Dendritic cell treated with granulocyte-macrophage colony-stimulating factor and Interleukin-4, amounts not matched to agents 40 ng/mL and 50 ng/mL, for 4 days (primary cell): Measurements from ENCODE around the gene KREMEN1.
"Not testable (repeated sequence)": the region's sequence is repeated elsewhere in the genome, so short reads cannot be mapped to it uniquely, and the experiment has no call there.

Experiments
- H3K27ac Mint-ChIP-seq: one replicate; pipeline ENCODE4 v1.8.0; 2022; ENCODE audit warnings: mild to moderate bottlenecking, mixed read lengths
- H3K27me3 Mint-ChIP-seq: one replicate; pipeline ENCODE4 v1.8.0; 2022; ENCODE audit warnings: mild to moderate bottlenecking, mixed read lengths
- H3K36me3 Mint-ChIP-seq: one replicate; pipeline ENCODE4 v1.8.0; 2022; ENCODE audit warnings: low read depth, mixed read lengths
- H3K4me1 Mint-ChIP-seq: one replicate; pipeline ENCODE4 v1.8.0; 2022; ENCODE audit warnings: low read depth, mixed read lengths
- H3K4me3 Mint-ChIP-seq: one replicate; pipeline ENCODE4 v1.8.0; 2022; ENCODE audit warnings: mild to moderate bottlenecking, moderate library complexity, mixed read lengths
- H3K9me3 Mint-ChIP-seq: one replicate; pipeline ENCODE4 v1.8.0; 2022; ENCODE audit warnings: mixed read lengths
- intact Hi-C: fragments of 100-400 bp; cut with micrococcal nuclease; formaldehyde crosslinking; loops from one replicate; pipeline ENCODE4 v1.15.0; 2022

Gene KREMEN1

GRCh38 chr22:29078869-29079207 is 6.0 kb downstream of the KREMEN1 start:
- Mint-ChIP-seq H3K4me3 (no peak overlapping the region), H3K27me3 (peaks cover 27% of the 10 kb centered on the region), H3K36me3 (no peaks in the 10 kb centered on the region), H3K27ac (no peak overlapping the region), H3K4me1 (peaks cover 11% of the 10 kb centered on the region), H3K9me3 (no peaks in the 10 kb centered on the region)
- intact Hi-C loops: no loop called here

GRCh38 chr22:29079218-29079901 is 6.5 kb downstream of the KREMEN1 start:
- Mint-ChIP-seq H3K27me3 (peaks cover 22% of the 10 kb centered on the region), H3K9me3 (no peaks in the 10 kb centered on the region), H3K27ac (no peak overlapping the region), H3K4me3 (no peak overlapping the region), H3K36me3 (no peaks in the 10 kb centered on the region), H3K4me1 (peaks cover 11% of the 10 kb centered on the region)
- intact Hi-C loops: no loop called here

DNA sequence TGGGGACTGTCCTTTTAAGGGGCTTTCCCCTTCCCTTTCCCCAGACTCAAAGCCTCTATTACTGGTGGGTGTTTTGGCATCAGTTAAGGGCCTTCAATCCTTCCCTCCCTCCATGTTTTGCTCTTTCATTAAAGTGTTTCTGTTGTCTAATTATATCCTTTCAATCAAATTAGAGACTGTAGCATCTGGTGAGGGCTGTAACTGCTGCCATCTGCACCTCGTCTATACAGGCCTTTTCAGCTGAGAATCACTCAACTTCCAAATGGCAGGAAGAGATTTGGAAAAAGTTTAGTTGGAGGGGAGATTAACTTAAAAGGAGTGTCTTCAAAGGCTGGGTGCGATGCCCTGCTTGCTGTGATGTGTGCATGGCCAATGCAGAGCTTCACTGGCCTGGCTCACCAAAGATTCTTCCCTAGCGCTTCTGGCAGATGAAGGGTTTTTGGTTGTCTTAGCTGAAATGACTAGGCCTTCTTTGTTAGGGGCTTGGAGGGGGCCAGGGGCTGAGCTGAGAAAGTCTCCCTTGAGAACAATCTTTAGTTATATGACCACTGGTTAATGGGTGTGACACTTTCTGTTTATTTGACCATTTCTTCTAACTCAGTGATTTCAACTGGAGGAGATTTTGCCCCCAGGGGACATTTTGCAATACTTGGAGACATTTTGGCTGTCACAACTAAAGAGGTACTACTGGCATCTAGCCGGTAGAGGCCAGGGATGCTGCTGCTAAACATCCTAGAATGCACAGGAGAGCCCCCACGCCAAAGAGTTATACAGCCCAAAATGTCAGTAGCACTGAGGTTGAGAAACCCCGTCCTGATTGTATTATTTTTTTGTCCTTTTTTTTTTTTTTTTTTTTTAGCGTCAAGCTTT is 7.5 kb downstream of the KREMEN1 start:
- H3K36me3 Mint-ChIP-seq: no peaks in the 10 kb centered on the region
- H3K27ac Mint-ChIP-seq: no peak overlapping the region
- intact Hi-C loops: no loop called here
- no peak overlapping the region for H3K4me3 Mint-ChIP-seq
- H3K27me3 Mint-ChIP-seq: peaks cover 14% of the 10 kb centered on the region
- H3K4me1 Mint-ChIP-seq: peaks cover 11% of the 10 kb centered on the region
- no peaks in the 10 kb centered on the region for H3K9me3 Mint-ChIP-seq

GRCh38 chr22:29081517-29082236 is 8.8 kb downstream of the KREMEN1 start:
- Mint-ChIP-seq H3K27ac (no peak overlapping the region), H3K9me3 (no peaks in the 10 kb centered on the region), H3K27me3 (peaks cover 3% of the 10 kb centered on the region), H3K36me3 (no peaks in the 10 kb centered on the region), H3K4me1 (peaks cover 11% of the 10 kb centered on the region), H3K4me3 (no peak overlapping the region)
- intact Hi-C loops: no loop called here

DNA sequence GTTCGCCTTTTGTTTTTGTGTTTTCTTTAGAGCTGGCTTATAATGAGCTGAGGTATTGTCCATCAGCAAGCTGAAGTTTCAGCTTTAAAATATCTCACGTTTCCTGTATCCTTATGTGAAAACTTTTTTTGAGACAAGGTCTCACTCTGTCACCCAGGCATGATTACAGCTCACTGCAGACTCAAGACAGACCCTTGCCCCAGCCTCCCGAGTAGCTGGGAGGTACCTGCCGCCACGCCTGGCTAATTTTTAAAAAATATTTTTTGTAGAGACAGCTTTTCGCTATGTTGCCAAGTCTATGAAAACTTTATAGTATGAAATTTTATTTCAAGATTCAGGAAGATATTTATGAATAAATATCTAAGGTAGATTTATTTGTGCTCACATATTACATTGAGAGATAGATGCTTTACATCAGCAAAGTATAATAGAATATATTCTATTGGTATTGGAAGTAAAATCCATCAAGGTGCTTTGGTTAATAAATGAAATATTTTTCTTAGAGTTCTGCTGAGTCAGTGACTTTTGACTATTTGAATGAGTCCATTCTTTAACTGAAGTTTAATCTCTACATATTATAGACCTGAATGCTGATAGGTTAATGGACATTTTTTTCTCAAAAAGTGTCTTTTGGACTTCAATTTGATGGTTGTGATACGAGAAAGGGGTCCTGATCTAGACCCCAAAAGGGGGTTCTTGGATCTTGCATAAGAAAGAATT is 10.2 kb downstream of the KREMEN1 start:
- Mint-ChIP-seq H3K36me3 (no peaks in the 10 kb centered on the region), H3K27me3 (peaks cover 2% of the 10 kb centered on the region), H3K27ac (no peak overlapping the region), H3K4me3 (no peak overlapping the region), H3K4me1 (peaks cover 11% of the 10 kb centered on the region), H3K9me3 (no peaks in the 10 kb centered on the region)
- intact Hi-C loops: no loop called here

GRCh38 chr22:29083576-29083932 is 10.7 kb downstream of the KREMEN1 start:
- peaks cover 11% of the 10 kb centered on the region for H3K4me1 Mint-ChIP-seq
- H3K9me3 Mint-ChIP-seq, intact Hi-C loops, H3K4me3 Mint-ChIP-seq, H3K36me3 Mint-ChIP-seq, H3K27ac Mint-ChIP-seq, H3K27me3 Mint-ChIP-seq: not testable (repeated sequence)

GRCh38 chr22:29083933-29084591 is 11.2 kb downstream of the KREMEN1 start:
- Mint-ChIP-seq H3K27ac (no peak overlapping the region), H3K9me3 (no peaks in the 10 kb centered on the region), H3K4me1 (peaks cover 11% of the 10 kb centered on the region), H3K4me3 (no peak overlapping the region), H3K27me3 (peaks cover 5% of the 10 kb centered on the region), H3K36me3 (no peaks in the 10 kb centered on the region)
- intact Hi-C loops: no loop called here

- Mint-ChIP-seq H3K4me3 (no peak overlapping the region), H3K27ac (no peak overlapping the region), H3K4me1 (peaks cover 16% of the 10 kb centered on the region), H3K36me3 (no peaks in the 10 kb centered on the region), H3K27me3 (peaks cover 18% of the 10 kb centered on the region), H3K9me3 (no peaks in the 10 kb centered on the region)
- intact Hi-C loops: no loop called here
Measured at GRCh38 chr22:29087012-29087411, 14.2 kb downstream of the KREMEN1 start.

DNA sequence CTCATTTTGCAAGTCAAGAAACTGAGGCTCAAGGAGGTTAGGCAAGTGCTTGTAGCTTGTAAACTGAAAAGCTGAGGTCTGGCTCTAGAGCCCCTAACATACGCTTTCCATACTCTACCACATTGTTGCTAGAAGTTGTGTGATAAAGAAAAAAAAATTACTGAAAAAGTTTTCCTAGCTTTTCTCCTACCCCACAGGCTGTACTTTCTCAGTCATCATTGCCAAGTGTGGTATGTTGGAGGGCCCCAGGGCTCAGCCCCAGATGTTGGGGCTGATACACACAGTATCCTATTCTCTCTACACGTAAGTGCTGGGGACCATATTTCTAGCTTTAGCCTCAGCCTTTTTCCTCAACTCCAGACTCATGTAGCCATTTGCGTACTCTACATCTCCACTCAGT is 16.0 kb downstream of the KREMEN1 start:
- H3K36me3 Mint-ChIP-seq: no peaks in the 10 kb centered on the region
- H3K27me3 Mint-ChIP-seq: peaks cover 19% of the 10 kb centered on the region
- H3K9me3 Mint-ChIP-seq: no peaks in the 10 kb centered on the region
- H3K4me1 Mint-ChIP-seq: peaks cover 13% of the 10 kb centered on the region
- H3K27ac Mint-ChIP-seq: no peak overlapping the region
- no peak overlapping the region for H3K4me3 Mint-ChIP-seq
- intact Hi-C loops: no loop called here

GRCh38 chr22:29089507-29089906 is 16.7 kb downstream of the KREMEN1 start:
- Mint-ChIP-seq H3K36me3 (no peaks in the 10 kb centered on the region), H3K27ac (no peak overlapping the region), H3K4me3 (no peak overlapping the region), H3K4me1 (peaks cover 8% of the 10 kb centered on the region), H3K27me3 (peaks cover 22% of the 10 kb centered on the region), H3K9me3 (no peaks in the 10 kb centered on the region)
- intact Hi-C loops: no loop called here

GRCh38 chr22:29090039-29090438 is 17.2 kb downstream of the KREMEN1 start:
- Mint-ChIP-seq H3K4me3 (no peak overlapping the region), H3K4me1 (peaks cover 8% of the 10 kb centered on the region), H3K36me3 (no peaks in the 10 kb centered on the region), H3K9me3 (no peaks in the 10 kb centered on the region), H3K27ac (no peak overlapping the region), H3K27me3 (peaks cover 25% of the 10 kb centered on the region)
- intact Hi-C loops: no loop called here

GRCh38 chr22:29092243-29092642 is 19.4 kb downstream of the KREMEN1 start:
- H3K36me3 Mint-ChIP-seq: no peaks in the 10 kb centered on the region
- H3K27ac Mint-ChIP-seq: no peak overlapping the region
- H3K9me3 Mint-ChIP-seq: no peaks in the 10 kb centered on the region
- no peak overlapping the region for H3K4me3 Mint-ChIP-seq
- intact Hi-C loops: no loop called here
- peaks cover 8% of the 10 kb centered on the region for H3K4me1 Mint-ChIP-seq
- peaks cover 25% of the 10 kb centered on the region for H3K27me3 Mint-ChIP-seq

DNA sequence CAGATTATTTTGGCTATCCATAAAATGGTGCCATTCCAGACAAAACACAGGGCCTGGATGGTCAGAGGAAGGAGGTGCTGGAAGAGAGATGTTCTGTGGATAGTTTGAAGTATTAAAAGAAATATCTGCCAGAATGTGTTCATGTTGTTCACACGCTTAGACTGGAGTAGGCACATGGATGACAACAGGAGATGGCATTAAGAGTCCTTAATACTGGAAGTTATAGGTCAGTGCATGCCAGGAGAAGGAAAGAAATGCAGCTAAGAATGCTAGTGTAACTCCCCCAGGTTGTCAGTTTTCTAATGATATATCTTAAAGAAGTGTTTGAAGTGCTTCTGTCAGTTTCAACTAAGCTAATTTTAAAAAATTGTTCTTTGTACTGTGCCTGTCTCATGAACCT is 20.2 kb downstream of the KREMEN1 start:
- Mint-ChIP-seq H3K4me3 (no peak overlapping the region), H3K36me3 (no peaks in the 10 kb centered on the region), H3K27me3 (peaks cover 24% of the 10 kb centered on the region), H3K27ac (no peak overlapping the region), H3K4me1 (peaks cover 8% of the 10 kb centered on the region), H3K9me3 (no peaks in the 10 kb centered on the region)
- intact Hi-C loops: no loop called here
